ENCODE results near the gene PRKAR1B. TPM values are rescaled to one million over a fixed set of nuclear protein-coding genes. Genes with fewer than 3 reads are reported as not detected.

PRKAR1B gene
- total RNA-seq, 1 experiment from 2014 or later: 43.3 TPM

GRCh38 chr7:534075-534474, 193.0 kb downstream of the PRKAR1B start:
- Histone ChIP-seq H2AK5ac (ENCODE audit: insufficient read length, low read length) (no peak overlapping the region), H2BK12ac (ENCODE audit: insufficient read length, low read depth, low read length) (no peak overlapping the region), H3K56ac (ENCODE audit: insufficient read length, low read depth, low read length) (no peak overlapping the region), H3K27ac (ENCODE audit: insufficient read length, low read depth, low read length) (no peak overlapping the region), H4K91ac (ENCODE audit: insufficient read length, low read depth, low read length) (no peak overlapping the region), H3K9ac (ENCODE audit: extremely low read depth, insufficient read length, low read length) (no peak overlapping the region), H3K4ac (ENCODE audit: low read depth, low read length) (no peak overlapping the region), H3K23ac (ENCODE audit: insufficient read length, low read depth, low read length) (no peak overlapping the region), H4K20me1 (ENCODE audit: control insufficient read depth, insufficient read depth, insufficient read length) (no peaks in the 10 kb centered on the region), H3K27me3 (ENCODE audit: insufficient read depth, low read length) (no peaks in the 10 kb centered on the region), H3K4me1 (ENCODE audit: insufficient read depth, low read length) (no peaks in the 10 kb centered on the region), H3K79me1 (ENCODE audit: insufficient read depth, low read depth, low read length, poor library complexity, severe bottlenecking) (no peaks in the 10 kb centered on the region), H3K9me3 (ENCODE audit: control insufficient read depth, low read depth, low read length) (no peaks in the 10 kb centered on the region), H3K18ac (ENCODE audit: insufficient read length, low read depth, low read length) (no peak overlapping the region), H2AFZ (ENCODE audit: low read length) (no peak overlapping the region), H2BK15ac (ENCODE audit: low read depth, low read length) (no peak overlapping the region), H2BK20ac (ENCODE audit: low read depth, low read length, poor library complexity, severe bottlenecking) (no peak overlapping the region), H3T11ph (ENCODE audit: low read length) (no peak overlapping the region), H4K8ac (replicated peaks; ENCODE audit: insufficient read length, low read depth, low read length) (no peak overlapping the region), H3K14ac (ENCODE audit: insufficient read depth, low read length) (no peak overlapping the region), H2BK5ac (ENCODE audit: insufficient read length, low read length) (no peak overlapping the region), H3K23me2 (ENCODE audit: insufficient read length, low read depth, low read length, poor library complexity, severe bottlenecking) (no peaks in the 10 kb centered on the region), H3K4me2 (ENCODE audit: insufficient read depth, insufficient read length, low read length) (no peak overlapping the region), H4K5ac (ENCODE audit: insufficient read length, low read depth, low read length) (no peak overlapping the region), H2BK120ac (ENCODE audit: low read depth, low read length, poor library complexity, severe bottlenecking) (no peak overlapping the region), H3K79me2 (ENCODE audit: insufficient read depth, low read length) (no peaks in the 10 kb centered on the region)
- TF ChIP-seq, protein P1, sequence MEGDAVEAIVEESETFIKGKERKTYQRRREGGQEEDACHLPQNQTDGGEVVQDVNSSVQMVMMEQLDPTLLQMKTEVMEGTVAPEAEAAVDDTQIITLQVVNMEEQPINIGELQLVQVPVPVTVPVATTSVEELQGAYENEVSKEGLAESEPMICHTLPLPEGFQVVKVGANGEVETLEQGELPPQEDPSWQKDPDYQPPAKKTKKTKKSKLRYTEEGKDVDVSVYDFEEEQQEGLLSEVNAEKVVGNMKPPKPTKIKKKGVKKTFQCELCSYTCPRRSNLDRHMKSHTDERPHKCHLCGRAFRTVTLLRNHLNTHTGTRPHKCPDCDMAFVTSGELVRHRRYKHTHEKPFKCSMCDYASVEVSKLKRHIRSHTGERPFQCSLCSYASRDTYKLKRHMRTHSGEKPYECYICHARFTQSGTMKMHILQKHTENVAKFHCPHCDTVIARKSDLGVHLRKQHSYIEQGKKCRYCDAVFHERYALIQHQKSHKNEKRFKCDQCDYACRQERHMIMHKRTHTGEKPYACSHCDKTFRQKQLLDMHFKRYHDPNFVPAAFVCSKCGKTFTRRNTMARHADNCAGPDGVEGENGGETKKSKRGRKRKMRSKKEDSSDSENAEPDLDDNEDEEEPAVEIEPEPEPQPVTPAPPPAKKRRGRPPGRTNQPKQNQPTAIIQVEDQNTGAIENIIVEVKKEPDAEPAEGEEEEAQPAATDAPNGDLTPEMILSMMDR (conservative IDR thresholded peaks at IDR 0.05): no peak
- Mint-ChIP-seq H3K4me3 (no peak overlapping the region), H3K36me3 (ENCODE audit: insufficient read depth in 1 of 3, low read depth in 3 of 3) (no peaks in the 10 kb centered on the region), H3K27ac (no peak overlapping the region; a peak in 2 of 7 replicates), H3K27me3 (ENCODE audit: low read depth) (peaks cover 32% of the 10 kb centered on the region), H3K9me3 (no peaks in the 10 kb centered on the region; a peak in 1 of 5 replicates), H3K4me1 (peaks cover 4 to 7% of the 10 kb centered on the region in 2 experiments; a peak in 2 of 4 replicates)
- WGBS (ENCODE audit: extremely low coverage, insufficient read length, low lambda C conversion rate): 100% methylated on average over 2 of the region's 8 CpGs
- DNase-seq: no peak
